Adrenal gland (tissue), 12 donors: ENCODE data around the gene L3MBTL1. TPM values are rescaled to one million over a fixed set of nuclear protein-coding genes. Genes with fewer than 3 reads are reported as not detected.
A peak's percentile ranks its signal among the peaks of the same experiment; 100 is the strongest.

Experiments used
- DNase-seq, 7 donors: peaks; one replicate each; pipeline ENCODE4 v3.0.0-alpha.2; 2019 to 2020
- H3K27ac ChIP-seq, 5 donors: fragments of 200-600 bp; sonication (generic) in 4 of 5; 1 replicate in 3 of 5; 2 replicates in 2 of 5; pipeline versions ENCODE4 v1.5.1 to v1.8.0; 2016 to 2020; ENCODE audit warnings: mild to moderate bottlenecking in 1 of 5
- H3K27me3 ChIP-seq: fragments of 200-600 bp; 2 replicates; pipeline ENCODE4 v1.8.0; 2021
- H3K36me3 ChIP-seq, 2 donors: fragments of 200-600 bp; replicated peaks in 1 of 2; 1 replicate in 1 of 2; 2 replicates in 1 of 2; pipeline versions ENCODE4 v1.5.1 to v1.8.0; 2018 to 2022
- H3K4me1 ChIP-seq, 2 donors: fragments of 200-600 bp; replicated peaks in 1 of 2; 1 replicate in 1 of 2; 2 replicates in 1 of 2; pipeline versions ENCODE4 v1.5.1 to v1.8.0; 2018 to 2021
- H3K4me3 ChIP-seq, 4 donors: fragments of 200-600 bp; sonication (generic) in 3 of 4; one replicate each; pipeline ENCODE4 v1.5.1; 2016 to 2018
- H3K9me3 ChIP-seq, 3 donors: fragments of 200-600 bp; sonication (generic) in 1 of 3; replicated peaks in 1 of 3; 1 replicate in 2 of 3; 2 replicates in 1 of 3; pipeline versions ENCODE4 v1.5.1 to v1.8.0; 2016 to 2021
- CTCF ChIP-seq, 6 experiments: fragments of 450-650 bp in 4 of 6; fragments of 200-600 bp in 2 of 6; sonication (generic) in 1 of 6; IDR thresholded peaks; 1 replicate in 5 of 6; 2 replicates in 1 of 6; pipeline versions ENCODE4 v1.5.1 to v1.8.0; 2016 to 2021; ENCODE audit warnings: antibody characterized with exemption in 6 of 6, mild to moderate bottlenecking in 2 of 6, moderate library complexity in 1 of 6
- POLR2A ChIP-seq, 2 donors: fragments of 450-650 bp; IDR thresholded peaks; one replicate each; pipeline ENCODE4 v1.6.1; 2017; ENCODE audit warnings: antibody characterized with exemption in 2 of 2, mild to moderate bottlenecking in 2 of 2, moderate library complexity in 1 of 2
- WGBS, 4 donors: extraction: QIAGEN DNeasy Blood & Tissue Kit in 2 of 4; methylation state at CpG; one replicate each; pipeline versions ENCODE4 v1.1.5 to v1.1.7; 2013 to 2017; 5-methylcytosine and 5-hydroxymethylcytosine counted together
- intact Hi-C, 2 donors: fragments of 100-400 bp; cut with DNase I; formaldehyde crosslinking; loops; one replicate each; pipeline versions ENCODE4 v1.14.1 to v1.15.0; 2022 to 2023
- polyA plus RNA-seq, 3 donors: library from polyadenylated mRNA; stranded (reverse); fragments of 200-250 nt in 2 of 3; fragments of 350-450 nt in 1 of 3; fragmentation: Illumina TruSeq in 1 of 3; extraction: RNeasy Lipid Tissue Mini Kit (QIAGEN cat#74804) in 1 of 3; gene quantifications; one replicate each; pipeline ENCODE4 v1.2.3, GENCODE V29; 2013 to 2014
- total RNA-seq, 9 donors: library from RNA; depleted of rRNA in 4 of 9; stranded (reverse); fragments of >200 nt in 4 of 9; fragments of 120-200 nt in 1 of 9; fragmentation: NEBNext Ultra II Directional in 1 of 9; extraction: Animal tissue kit (Norgen Biotek cat#: 25700) in 1 of 9; gene quantifications; one replicate each; pipeline versions ENCODE4 v1.1.0 to v1.2.4, GENCODE V29; 2013 to 2023
- donor health status: healthy with polysubstance abuse.
- donor health status: Bipolar disorder and iron deficiency.
- donor health status: DM: yes; HTN: yes; CAD: no.
- donor health status: DM: no; HTN: no; CAD: no.
- donor health status: DM: no; HTN: no; CAD: no.
- donor health status: DM: yes; HTN: yes; CAD: no.

L3MBTL1 gene
- total and polyA plus RNA-seq, 12 donors, result 3.3 to 24.4 (median 14.0) TPM

GRCh38 chr20:43513372-43513930 is 6.0 kb downstream of the L3MBTL1 start:
- Histone ChIP-seq H3K36me3 (no peaks in the 10 kb centered on the region), H3K27ac (peak overlapping the region in 2 of 5 donors; percentile 43 to 67), H3K9me3 (no peaks in the 10 kb centered on the region), H3K4me3 (peak overlapping the region in 1 of 4 donors; percentile 62), H3K4me1 (no peaks in the 10 kb centered on the region), H3K27me3 (no peaks in the 10 kb centered on the region)
- intact Hi-C loops, result no loop called here
- no peak for DNase-seq
- 41 to 73% (median 65%) methylated on average over 7 to 10 of the region's 10 CpGs for WGBS, 4 donors
- no peak for TF ChIP-seq CTCF (IDR thresholded peaks at IDR 0.05)
- TF ChIP-seq POLR2A (IDR thresholded peaks at IDR 0.05), result no peak

- intact Hi-C loops, result no loop called here
- peak; percentile 97 to 100 (median 99) for DNase-seq
- H3K4me3 ChIP-seq, result peak overlapping the region in 3 of 4 donors; percentile 33 to 62 (median 51)
- H3K36me3 ChIP-seq, result no peaks in the 10 kb centered on the region
- H3K9me3 ChIP-seq, result no peaks in the 10 kb centered on the region
- WGBS, 4 donors, result 49 to 72% (median 51%) methylated on average over 18 to 39 of the region's 39 CpGs
- TF ChIP-seq CTCF (IDR thresholded peaks at IDR 0.05) (peak in 4 of 6 experiments; percentile 22 to 34 (median 28)), POLR2A (IDR thresholded peaks at IDR 0.05) (peak; percentile 60 to 66)
- no peaks in the 10 kb centered on the region for H3K4me1 ChIP-seq
- H3K27ac ChIP-seq, result peak overlapping the region in 2 of 5 donors; percentile 60 to 67
- no peaks in the 10 kb centered on the region for H3K27me3 ChIP-seq
Observed at GRCh38 chr20:43513931-43514647, 6.6 kb downstream of the L3MBTL1 start.

- Histone ChIP-seq H3K27me3 (no peaks in the 10 kb centered on the region), H3K27ac (peak overlapping the region in 2 of 5 donors; percentile 57 to 60), H3K36me3 (no peaks in the 10 kb centered on the region), H3K9me3 (no peaks in the 10 kb centered on the region), H3K4me1 (no peaks in the 10 kb centered on the region), H3K4me3 (peak overlapping the region in 3 of 4 donors; percentile 33 to 60 (median 51))
- DNase-seq, result peak in 3 of 7 donors; percentile 30 to 49 (median 42)
- intact Hi-C loops, result no loop called here
- TF ChIP-seq POLR2A (IDR thresholded peaks at IDR 0.05) (no peak), CTCF (IDR thresholded peaks at IDR 0.05) (no peak)
- WGBS, 4 donors, result 50 to 100% (median 65%) methylated on average over 3 to 27 of the region's 27 CpGs
Observed at GRCh38 chr20:43514648-43514999, 7.1 kb downstream of the L3MBTL1 start.

- Histone ChIP-seq H3K36me3 (no peaks in the 10 kb centered on the region), H3K4me1 (no peaks in the 10 kb centered on the region), H3K4me3 (no peak overlapping the region), H3K27ac (no peak overlapping the region), H3K9me3 (no peaks in the 10 kb centered on the region), H3K27me3 (no peaks in the 10 kb centered on the region)
- TF ChIP-seq POLR2A (IDR thresholded peaks at IDR 0.05) (no peak), CTCF (IDR thresholded peaks at IDR 0.05) (no peak)
- no peak for DNase-seq
- WGBS, 4 donors, result 81 to 94% (median 90%) methylated on average over 2 of the region's 2 CpGs
- intact Hi-C loops, result no loop called here
Observed at GRCh38 chr20:43515628-43516027, 8.1 kb downstream of the L3MBTL1 start.
